ENCODE measurements around the gene SYCE1L. TPM values are rescaled to one million over a fixed set of nuclear protein-coding genes. Genes with fewer than 3 reads are reported as not detected.

The SYCE1L gene
- total RNA-seq, 1 experiment from 2014 or later: not detected

DNA sequence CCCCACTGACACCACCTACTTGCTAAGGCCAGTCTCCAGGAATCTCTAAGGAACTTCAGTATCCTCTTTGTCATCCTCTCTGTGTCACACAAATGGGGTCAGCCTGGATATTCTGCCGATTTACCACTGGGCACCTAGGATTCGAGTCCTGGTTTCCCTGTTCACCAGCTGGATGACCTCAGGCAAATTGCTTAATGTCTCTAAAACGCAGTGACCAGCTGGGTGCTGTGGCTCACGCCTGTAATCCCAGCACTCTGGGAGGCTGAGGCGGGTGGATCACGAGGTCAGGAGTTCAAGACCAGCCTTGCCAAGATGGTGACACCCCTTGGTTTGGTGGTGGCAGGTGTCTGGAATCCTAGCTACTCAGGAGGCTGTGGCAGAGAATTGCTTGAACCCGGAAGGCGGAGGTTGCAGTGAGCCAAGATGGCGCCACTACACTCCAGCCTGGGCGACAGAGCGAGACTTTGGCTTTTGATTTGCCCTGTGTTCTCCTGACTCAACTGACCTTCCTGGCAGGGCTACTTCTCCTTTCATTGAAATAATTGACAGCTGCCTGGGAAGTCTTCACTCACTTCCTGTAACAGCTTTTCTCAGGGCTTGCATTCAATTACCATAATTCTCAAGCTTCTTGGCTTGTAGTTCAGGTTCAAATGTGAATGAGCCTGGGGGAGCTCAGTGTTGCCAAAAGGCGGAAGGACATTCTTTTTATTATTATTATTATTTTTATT is 15.4 kb downstream of the SYCE1L start:
- intact Hi-C loops (cut with micrococcal nuclease; ENCODE audit: unreplicated experiment): no loop called here
- H3K27ac ChIP-seq (ENCODE audit: low read depth, low read length, poor library complexity, severe bottlenecking): no peak overlapping the region
- CTCF ChIA-PET: no interaction called here

DNA sequence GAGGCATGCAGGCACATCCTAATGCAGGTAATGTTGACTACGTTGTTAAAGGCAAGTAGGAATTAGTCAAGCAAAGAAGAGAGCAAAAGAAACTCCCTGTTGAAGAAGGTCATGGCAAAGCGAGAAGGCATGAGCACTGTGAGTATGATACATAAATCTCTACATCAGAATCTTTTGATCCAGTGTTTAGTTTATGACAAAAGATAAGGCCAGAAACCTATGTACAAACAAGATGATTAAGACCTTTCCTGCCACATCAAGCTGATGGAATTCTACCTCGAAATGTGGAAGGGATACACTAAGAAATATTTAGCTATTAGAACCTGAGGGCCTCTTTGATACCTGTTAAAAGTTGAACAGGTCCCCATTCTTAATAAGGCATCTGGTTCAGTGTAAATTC is 20.2 kb downstream of the SYCE1L start:
- H3K4me3 ChIP-seq (ENCODE audit: low read depth, low read length, poor library complexity, severe bottlenecking): no peak overlapping the region
- no peaks in the 10 kb centered on the region for H3K36me3 ChIP-seq (ENCODE audit: insufficient read depth, low read length, poor library complexity, severe bottlenecking)
- no peak overlapping the region for H3K27ac ChIP-seq (ENCODE audit: low read depth, low read length, poor library complexity, severe bottlenecking)
- ChIA-PET CTCF (no interaction called here), POLR2A (ENCODE audit: low non-redundant PET) (no interaction called here)
- DNase-seq (ENCODE audit: low spot score): no peak
- H3K4me1 ChIP-seq (ENCODE audit: insufficient read depth, low read length, poor library complexity, severe bottlenecking): no peaks in the 10 kb centered on the region
- BruUV-seq (replicated peaks): no TSS peak
- H3K9me3 ChIP-seq (ENCODE audit: low read depth, low read length, poor library complexity, severe bottlenecking): no peaks in the 10 kb centered on the region
- TF ChIP-seq, protein P1, sequence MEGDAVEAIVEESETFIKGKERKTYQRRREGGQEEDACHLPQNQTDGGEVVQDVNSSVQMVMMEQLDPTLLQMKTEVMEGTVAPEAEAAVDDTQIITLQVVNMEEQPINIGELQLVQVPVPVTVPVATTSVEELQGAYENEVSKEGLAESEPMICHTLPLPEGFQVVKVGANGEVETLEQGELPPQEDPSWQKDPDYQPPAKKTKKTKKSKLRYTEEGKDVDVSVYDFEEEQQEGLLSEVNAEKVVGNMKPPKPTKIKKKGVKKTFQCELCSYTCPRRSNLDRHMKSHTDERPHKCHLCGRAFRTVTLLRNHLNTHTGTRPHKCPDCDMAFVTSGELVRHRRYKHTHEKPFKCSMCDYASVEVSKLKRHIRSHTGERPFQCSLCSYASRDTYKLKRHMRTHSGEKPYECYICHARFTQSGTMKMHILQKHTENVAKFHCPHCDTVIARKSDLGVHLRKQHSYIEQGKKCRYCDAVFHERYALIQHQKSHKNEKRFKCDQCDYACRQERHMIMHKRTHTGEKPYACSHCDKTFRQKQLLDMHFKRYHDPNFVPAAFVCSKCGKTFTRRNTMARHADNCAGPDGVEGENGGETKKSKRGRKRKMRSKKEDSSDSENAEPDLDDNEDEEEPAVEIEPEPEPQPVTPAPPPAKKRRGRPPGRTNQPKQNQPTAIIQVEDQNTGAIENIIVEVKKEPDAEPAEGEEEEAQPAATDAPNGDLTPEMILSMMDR (conservative IDR thresholded peaks at IDR 0.05; ENCODE audit: low read depth, low read length): no peak
- intact Hi-C loops (cut with micrococcal nuclease; ENCODE audit: unreplicated experiment): no loop called here
- H3K27me3 ChIP-seq (replicated peaks; ENCODE audit: insufficient read depth, low read depth, low read length, poor library complexity): no peaks in the 10 kb centered on the region

More for the DNA sequence above, 15.4 kb downstream of the SYCE1L start:
- BruUV-seq (replicated peaks): no TSS peak
- POLR2A ChIA-PET (ENCODE audit: low non-redundant PET): no interaction called here
- no peak for DNase-seq (ENCODE audit: low spot score)
- peaks cover 4% of the 10 kb centered on the region for H3K4me1 ChIP-seq (ENCODE audit: insufficient read depth, low read length, poor library complexity, severe bottlenecking)
- H3K27me3 ChIP-seq (replicated peaks; ENCODE audit: insufficient read depth, low read depth, low read length, poor library complexity): peaks cover 4% of the 10 kb centered on the region
- no peak for TF ChIP-seq EZH2 (IDR thresholded peaks at IDR 0.05; ENCODE audit: borderline replicate concordance, low read depth, low read length, poor library complexity, severe bottlenecking)
- TF ChIP-seq, protein P1 (conservative IDR thresholded peaks at IDR 0.05; ENCODE audit: low read depth, low read length): no peak
- H3K9me3 ChIP-seq (ENCODE audit: low read depth, low read length, poor library complexity, severe bottlenecking): no peaks in the 10 kb centered on the region
- H3K4me3 ChIP-seq (ENCODE audit: low read depth, low read length, poor library complexity, severe bottlenecking): no peak overlapping the region
- no peaks in the 10 kb centered on the region for H3K36me3 ChIP-seq (ENCODE audit: insufficient read depth, low read length, poor library complexity, severe bottlenecking)

DNA sequence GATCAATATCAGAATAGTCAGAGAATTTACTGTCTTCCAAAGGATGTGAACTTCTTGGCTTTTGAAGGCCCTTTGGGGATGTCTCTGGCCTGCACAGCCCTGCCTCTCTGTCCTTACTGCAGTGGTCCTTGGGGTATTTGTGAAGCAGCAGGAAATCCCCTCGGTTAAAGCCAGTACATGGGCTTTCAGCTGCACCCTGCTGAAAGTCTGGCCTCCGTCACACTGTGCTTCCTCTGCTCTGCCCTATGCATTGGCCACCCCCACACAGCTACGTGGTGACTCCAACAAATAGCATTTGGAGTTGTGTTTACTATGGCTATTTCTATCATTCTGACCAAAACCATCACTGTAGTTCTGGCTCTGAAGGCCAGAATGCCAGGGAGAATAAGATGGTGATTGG is 21.2 kb downstream of the SYCE1L start:
- DNase-seq (ENCODE audit: low spot score): no peak
- Histone ChIP-seq H3K4me3 (ENCODE audit: low read depth, low read length, poor library complexity, severe bottlenecking) (no peak overlapping the region), H3K4me1 (ENCODE audit: insufficient read depth, low read length, poor library complexity, severe bottlenecking) (no peaks in the 10 kb centered on the region), H3K27ac (ENCODE audit: low read depth, low read length, poor library complexity, severe bottlenecking) (no peak overlapping the region), H3K9me3 (ENCODE audit: low read depth, low read length, poor library complexity, severe bottlenecking) (no peaks in the 10 kb centered on the region), H3K27me3 (replicated peaks; ENCODE audit: insufficient read depth, low read depth, low read length, poor library complexity) (no peaks in the 10 kb centered on the region), H3K36me3 (ENCODE audit: insufficient read depth, low read length, poor library complexity, severe bottlenecking) (no peaks in the 10 kb centered on the region)
- POLR2A ChIA-PET (ENCODE audit: low non-redundant PET): no interaction called here
- intact Hi-C loops (cut with micrococcal nuclease; ENCODE audit: unreplicated experiment): no loop called here
- CTCF ChIA-PET: no interaction called here
- no peak for TF ChIP-seq EZH2 (IDR thresholded peaks at IDR 0.05; ENCODE audit: borderline replicate concordance, low read depth, low read length, poor library complexity, severe bottlenecking)
- TF ChIP-seq, protein P1 (conservative IDR thresholded peaks at IDR 0.05; ENCODE audit: low read depth, low read length): no peak
- BruUV-seq (replicated peaks): no TSS peak
